Activated CD8-positive, alpha-beta memory T cell treated with anti-CD3 and anti-CD28 coated beads, Interleukin-2, amount 50 U/mL, for 4 hours (primary cell): ENCODE measurements around the gene HDAC4.
"Not testable (repeated sequence)": the region's sequence is repeated elsewhere in the genome, so short reads cannot be mapped to it uniquely, and the experiment has no call there.

Experiments
- DNase-seq: peaks from one replicate; pipeline ENCODE4 v3.0.0-alpha.2; 2020

HDAC4 gene

DNA sequence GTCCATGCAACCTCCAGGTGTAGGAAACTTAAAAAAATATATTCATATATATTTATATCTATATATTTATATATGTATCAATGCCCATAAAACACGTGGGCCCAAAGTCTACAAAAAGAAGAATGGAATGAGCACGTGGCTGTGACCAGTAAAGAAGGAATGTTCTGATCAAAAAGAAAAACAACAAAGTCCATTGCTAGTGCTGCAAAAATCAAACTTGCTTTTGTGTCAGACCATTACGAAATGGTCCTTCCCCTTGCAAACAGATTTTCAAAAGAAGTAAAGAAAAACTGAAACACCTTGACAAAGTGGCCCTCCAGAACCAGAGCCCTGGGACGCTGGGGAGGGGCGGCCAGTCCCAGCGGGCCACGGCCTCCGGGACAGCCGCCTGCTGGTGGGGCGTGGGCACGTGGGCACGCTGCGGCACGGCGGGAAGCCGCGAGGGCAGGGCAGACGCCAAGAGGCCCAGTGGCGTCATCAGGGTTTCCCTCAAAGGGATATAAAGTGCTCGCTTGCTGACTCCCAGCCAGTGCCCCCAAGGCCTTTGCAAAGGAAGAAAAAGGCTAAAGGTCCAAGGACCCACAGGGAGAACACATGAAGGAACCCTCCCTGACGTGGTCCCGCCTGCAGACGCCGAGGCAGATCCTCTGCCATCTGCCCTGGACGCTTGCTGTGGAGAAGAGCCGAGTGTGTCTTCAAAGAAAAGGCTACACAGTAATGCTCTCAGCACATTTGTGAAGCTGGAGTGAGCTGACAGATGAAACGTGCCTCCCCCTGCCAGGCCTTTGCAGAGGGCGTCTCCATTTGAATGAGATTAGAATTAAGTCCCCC lies 351.2 kb downstream of the HDAC4 start:
- DNase-seq = no peak

- DNase-seq = no peak
Measured at GRCh38 chr2:239048736-239049135, 352.1 kb downstream of the HDAC4 start.

- no peak for DNase-seq
Measured at GRCh38 chr2:239047861-239048260, 353.0 kb downstream of the HDAC4 start.

DNA sequence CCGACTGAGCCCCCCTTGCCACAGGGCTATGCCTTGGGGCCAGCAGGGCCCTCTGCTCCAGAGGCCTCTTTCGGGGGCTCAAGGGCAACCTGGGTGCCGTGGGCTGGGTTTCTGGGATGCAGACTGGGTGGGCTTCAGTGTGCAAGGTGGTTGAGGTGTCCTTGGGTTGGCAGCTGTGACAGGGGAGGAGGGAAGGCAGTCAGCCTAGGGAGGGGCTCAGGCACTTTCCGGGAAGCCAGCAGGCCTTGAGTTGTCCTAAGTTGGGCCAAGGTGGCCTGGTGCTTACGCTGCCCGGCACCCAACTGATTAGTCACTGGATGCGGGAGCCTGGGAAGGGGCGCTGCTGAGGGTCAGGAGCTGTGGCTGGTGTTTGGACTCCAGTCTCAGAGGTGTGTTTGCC lies 353.4 kb downstream of the HDAC4 start:
- DNase-seq = no peak

GRCh38 chr2:239046822-239047221 lies 354.0 kb downstream of the HDAC4 start:
- no peak for DNase-seq

- no peak for DNase-seq
Measured at GRCh38 chr2:239044336-239044735, 356.5 kb downstream of the HDAC4 start.

DNA sequence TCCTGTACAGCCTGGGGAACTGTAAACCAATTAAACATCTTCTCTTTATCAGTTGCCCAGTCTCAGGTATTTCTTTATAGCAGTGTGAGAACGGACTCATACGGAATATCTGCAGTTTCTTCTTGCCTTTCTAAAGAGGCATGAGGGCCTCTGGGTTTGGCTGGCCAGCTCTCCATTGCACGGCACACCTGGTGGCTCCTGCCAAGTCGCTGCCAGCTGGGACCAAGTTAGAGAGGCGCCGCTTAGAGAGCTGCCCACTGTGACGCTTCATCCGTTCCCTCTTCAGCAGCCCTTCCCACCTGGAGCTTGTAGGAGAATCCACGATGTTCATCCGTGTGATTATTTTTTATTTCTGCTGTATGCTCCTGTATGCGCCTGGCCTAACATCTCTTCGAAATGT lies 357.5 kb downstream of the HDAC4 start:
- DNase-seq = no peak

- no peak for DNase-seq
Measured at GRCh38 chr2:239042551-239043320, 358.1 kb downstream of the HDAC4 start.

DNA sequence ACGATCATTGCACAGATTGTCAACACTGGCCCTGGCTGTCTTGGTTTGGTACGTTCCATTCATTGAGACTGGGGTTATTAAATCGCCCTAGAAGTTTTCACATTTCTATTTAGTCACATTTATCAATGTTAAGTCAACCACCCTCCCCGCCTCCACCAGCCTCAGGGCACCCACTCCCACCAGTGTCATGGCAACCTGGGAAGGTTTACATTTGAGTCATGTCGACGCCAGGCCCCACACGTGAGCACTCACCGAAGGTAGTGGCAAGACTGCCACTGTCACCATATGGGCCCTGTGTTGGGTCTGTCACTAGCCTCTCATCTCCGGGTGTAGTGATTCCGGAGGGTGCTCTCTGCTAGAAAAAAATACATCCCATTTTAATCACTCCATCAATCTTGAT lies 358.8 kb downstream of the HDAC4 start:
- no peak for DNase-seq

- DNase-seq = no peak
Measured at GRCh38 chr2:239041062-239041461, 359.8 kb downstream of the HDAC4 start.

- DNase-seq = no peak
Measured at GRCh38 chr2:239040152-239040761, 360.6 kb downstream of the HDAC4 start.

DNA sequence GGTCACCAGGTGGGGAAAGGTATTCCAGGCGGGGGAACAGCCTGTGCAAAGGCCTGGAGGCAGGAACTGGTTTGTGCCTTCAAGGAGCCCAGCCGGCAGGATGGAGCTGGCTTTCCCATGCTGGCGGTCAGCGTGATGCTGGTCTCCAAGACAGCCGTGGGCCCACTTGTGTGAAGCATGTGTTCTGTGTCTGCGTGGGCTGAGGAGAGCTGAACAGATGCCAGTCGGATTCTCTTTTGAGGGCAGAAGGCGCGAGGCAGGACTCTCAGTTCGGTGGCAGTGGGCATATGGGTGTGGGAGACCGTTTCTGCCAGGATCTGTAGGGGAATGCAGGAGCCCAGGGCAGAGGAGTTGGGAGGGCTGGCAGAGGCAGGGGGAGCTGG lies 361.4 kb downstream of the HDAC4 start:
- DNase-seq = no peak

- DNase-seq = no peak
Measured at GRCh38 chr2:239038773-239039478, 361.9 kb downstream of the HDAC4 start.

GRCh38 chr2:239038284-239038683 lies 362.5 kb downstream of the HDAC4 start:
- not testable (repeated sequence) for DNase-seq

DNA sequence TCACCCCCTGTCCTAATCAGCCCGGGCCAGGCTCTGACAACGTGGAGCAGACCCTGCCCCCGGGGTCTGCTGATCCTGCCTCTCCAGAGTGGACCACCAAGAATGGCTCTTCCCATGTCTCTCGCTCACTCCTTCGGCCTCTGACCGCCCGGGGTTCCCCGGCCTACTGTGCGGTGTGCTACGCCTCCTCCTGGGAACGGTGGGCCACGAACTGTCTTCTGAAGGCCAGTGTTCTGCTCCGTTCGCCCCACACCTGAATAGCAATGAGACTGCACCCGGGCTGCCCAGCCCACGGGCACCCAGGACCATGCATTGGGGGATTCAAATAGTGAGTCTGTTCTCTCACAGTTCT lies 363.3 kb downstream of the HDAC4 start:
- no peak for DNase-seq

GRCh38 chr2:239036819-239037558 lies 363.8 kb downstream of the HDAC4 start:
- no peak for DNase-seq

DNA sequence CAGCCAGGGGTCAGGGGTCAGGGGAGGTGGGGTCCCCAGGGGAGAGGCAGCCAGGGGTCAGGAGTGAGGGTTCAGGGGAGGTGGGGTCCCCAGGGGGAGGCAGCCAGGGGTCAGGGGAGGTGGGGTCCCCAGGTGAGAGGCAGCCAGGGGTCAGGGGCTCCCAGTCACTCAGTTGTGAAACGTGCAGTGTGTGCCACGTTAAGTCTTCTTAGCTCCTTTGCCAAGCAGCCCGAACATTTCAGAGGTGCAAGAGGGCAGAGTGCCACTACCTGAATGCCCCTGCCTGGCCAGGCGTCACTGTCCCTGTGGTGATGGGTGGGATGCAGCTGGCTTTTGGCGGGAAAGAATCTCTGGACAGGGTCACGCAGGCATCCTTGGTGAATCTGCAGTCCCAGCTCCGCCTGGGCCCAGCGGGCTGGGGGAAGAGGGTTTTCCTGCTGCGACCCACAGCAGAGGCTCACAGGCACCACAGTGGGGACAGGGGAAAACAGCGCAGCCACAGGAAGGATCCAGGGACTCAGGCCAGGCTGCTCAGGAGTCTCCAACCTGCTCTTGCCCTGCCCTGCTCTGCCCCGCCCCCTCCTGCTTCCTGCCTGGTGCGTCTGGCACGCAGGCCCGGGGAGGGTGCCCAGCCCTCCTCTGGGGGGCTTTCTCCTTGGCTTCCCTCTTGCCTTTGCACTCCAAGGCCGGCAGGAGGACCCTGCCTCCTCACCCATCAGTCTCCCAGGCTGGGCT lies 364.7 kb downstream of the HDAC4 start:
- DNase-seq = no peak

DNA sequence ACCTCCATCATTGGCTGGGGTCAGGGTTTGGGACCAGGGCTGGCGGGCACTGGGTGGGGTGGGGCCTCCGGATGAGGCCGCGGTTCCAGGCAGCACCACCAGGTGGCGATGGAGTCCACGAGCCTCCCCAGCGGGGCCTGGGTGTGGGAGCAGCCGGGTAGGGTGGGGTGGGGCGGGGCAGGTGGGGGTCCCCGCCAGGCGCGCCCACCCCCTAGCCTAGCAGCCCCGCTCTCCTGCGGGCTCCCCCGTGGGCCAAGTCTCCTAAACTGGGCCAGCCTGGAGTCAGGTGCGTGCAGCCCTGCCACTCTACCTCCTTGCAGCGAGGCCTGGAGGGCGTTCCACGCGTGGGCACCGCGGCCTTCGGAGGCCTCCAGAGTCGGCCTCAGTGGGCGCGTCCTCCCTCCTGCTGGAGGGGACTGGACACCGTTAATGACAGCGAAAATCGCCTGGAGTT lies 365.4 kb downstream of the HDAC4 start:
- DNase-seq = peak; percentile 69

- no peak for DNase-seq
Measured at GRCh38 chr2:239034561-239035341, 366.1 kb downstream of the HDAC4 start.

GRCh38 chr2:239033801-239034560 lies 366.8 kb downstream of the HDAC4 start:
- no peak for DNase-seq
